ENCODE measurements around the gene TMEFF2. TPM values are rescaled to one million over a fixed set of nuclear protein-coding genes. Genes with fewer than 3 reads are reported as not detected.

TMEFF2 gene
- polyA plus RNA-seq, 1 of the 3 experiments (the other 2 are of a cell fraction) = 5.4 TPM

- no peak for DNase-seq
- H3K27ac ChIP-seq (ENCODE audit: low read depth in 2 of 2, low read length in 1 of 2) = no peak overlapping the region
- no peak overlapping the region for H3K4me3 ChIP-seq (ENCODE audit: low read depth in 2 of 2, low read length in 1 of 2)
- H3K9ac ChIP-seq = no peak overlapping the region
- H2AFZ ChIP-seq (ENCODE audit: low read depth) = no peak overlapping the region
- peaks cover 1% of the 10 kb centered on the region for H3F3A ChIP-seq (replicated peaks; ENCODE audit: insufficient read depth)
- no peak overlapping the region for H3K4me2 ChIP-seq
- CTCF ChIA-PET = interaction anchor here (1.2 kb wide), 1 partner anchor 10 kb away, joined by 10 read pairs; no protein-coding TSS in a partner anchor
- TF ChIP-seq CTCF (IDR thresholded peaks at IDR 0.05) (no peak), NRF1 (IDR thresholded peaks at IDR 0.05; ENCODE audit: low read depth, low read length) (no peak), RCOR1 (IDR thresholded peaks at IDR 0.05; ENCODE audit: low read length) (no peak)
- peaks cover 0 to 10% of the 10 kb centered on the region in 2 experiments; a peak in 2 of 4 replicates for H3K4me1 ChIP-seq (ENCODE audit: control insufficient read depth in 1 of 2, insufficient read depth in 2 of 2, low read depth in 1 of 2, low read length in 1 of 2)
- H4K20me1 ChIP-seq (ENCODE audit: insufficient read depth) = no peaks in the 10 kb centered on the region
- H3K27me3 ChIP-seq (ENCODE audit: insufficient read depth) = no peaks in the 10 kb centered on the region
- H3K9me3 ChIP-seq = no peaks in the 10 kb centered on the region
- H3K79me2 ChIP-seq (ENCODE audit: insufficient read depth) = no peaks in the 10 kb centered on the region
- no peaks in the 10 kb centered on the region for H3K36me3 ChIP-seq (replicated peaks in 1 of 2; ENCODE audit: control insufficient read depth in 1 of 2, insufficient read depth in 2 of 2, low read length in 1 of 2)
- POLR2A ChIA-PET = no interaction called here
- H3K9me2 ChIP-seq = no peaks in the 10 kb centered on the region
- WGBS (ENCODE audit: low lambda C conversion rate) = 64% methylated on average over 1 of the region's 1 CpG
Observed at GRCh38 chr2:192151853-192152252, 42.9 kb downstream of the TMEFF2 start.

- no peaks in the 10 kb centered on the region for H4K20me1 ChIP-seq (ENCODE audit: insufficient read depth)
- H3K4me1 ChIP-seq (ENCODE audit: control insufficient read depth in 1 of 2, insufficient read depth in 2 of 2, low read depth in 1 of 2, low read length in 1 of 2) = peaks cover 0 to 24% of the 10 kb centered on the region in 2 experiments; a peak in 3 of 4 replicates
- H2AFZ ChIP-seq (ENCODE audit: low read depth) = no peak overlapping the region
- CTCF ChIA-PET = no interaction called here
- no peaks in the 10 kb centered on the region for H3K9me3 ChIP-seq
- no peak overlapping the region for H3K4me3 ChIP-seq (ENCODE audit: low read depth in 2 of 2, low read length in 1 of 2)
- no peak overlapping the region; a peak in 1 of 4 replicates for H3K27ac ChIP-seq (ENCODE audit: low read depth in 2 of 2, low read length in 1 of 2)
- no peak overlapping the region for H3K4me2 ChIP-seq
- TF ChIP-seq FOXJ3 (CRISPR knock-in tag; IDR thresholded peaks at IDR 0.05) (no peak), MAX (IDR thresholded peaks at IDR 0.05; ENCODE audit: low read depth) (no peak), EP300 (IDR thresholded peaks at IDR 0.05; ENCODE audit: borderline replicate concordance in 1 of 2, low read depth in 1 of 2, low read length in 1 of 2) (no peak), GATA2 (CRISPR knock-in tag; IDR thresholded peaks at IDR 0.05) (no peak), MXI1 (IDR thresholded peaks at IDR 0.05; ENCODE audit: low read depth, low read length) (no peak), EZH2phosphoT487 (IDR thresholded peaks at IDR 0.05; ENCODE audit: borderline replicate concordance, low read depth) (no peak), MEF2A (IDR thresholded peaks at IDR 0.05; ENCODE audit: borderline replicate concordance, low read depth) (no peak), TCF12 (IDR thresholded peaks at IDR 0.05) (no peak)
- TF ChIP-seq, protein P1, sequence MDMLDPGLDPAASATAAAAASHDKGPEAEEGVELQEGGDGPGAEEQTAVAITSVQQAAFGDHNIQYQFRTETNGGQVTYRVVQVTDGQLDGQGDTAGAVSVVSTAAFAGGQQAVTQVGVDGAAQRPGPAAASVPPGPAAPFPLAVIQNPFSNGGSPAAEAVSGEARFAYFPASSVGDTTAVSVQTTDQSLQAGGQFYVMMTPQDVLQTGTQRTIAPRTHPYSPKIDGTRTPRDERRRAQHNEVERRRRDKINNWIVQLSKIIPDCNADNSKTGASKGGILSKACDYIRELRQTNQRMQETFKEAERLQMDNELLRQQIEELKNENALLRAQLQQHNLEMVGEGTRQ (IDR thresholded peaks at IDR 0.05; ENCODE audit: borderline replicate concordance, low read depth, low read length) = no peak
- TF ChIP-seq, protein P2, sequence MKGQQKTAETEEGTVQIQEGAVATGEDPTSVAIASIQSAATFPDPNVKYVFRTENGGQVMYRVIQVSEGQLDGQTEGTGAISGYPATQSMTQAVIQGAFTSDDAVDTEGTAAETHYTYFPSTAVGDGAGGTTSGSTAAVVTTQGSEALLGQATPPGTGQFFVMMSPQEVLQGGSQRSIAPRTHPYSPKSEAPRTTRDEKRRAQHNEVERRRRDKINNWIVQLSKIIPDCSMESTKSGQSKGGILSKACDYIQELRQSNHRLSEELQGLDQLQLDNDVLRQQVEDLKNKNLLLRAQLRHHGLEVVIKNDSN (IDR thresholded peaks at IDR 0.05; ENCODE audit: borderline replicate concordance, low read depth) = no peak
- no peaks in the 10 kb centered on the region for H3K9me2 ChIP-seq
- no peaks in the 10 kb centered on the region for H3K79me2 ChIP-seq (ENCODE audit: insufficient read depth)
- DNase-seq = no peak
- H3K27me3 ChIP-seq (ENCODE audit: insufficient read depth) = no peaks in the 10 kb centered on the region
- POLR2A ChIA-PET = no interaction called here
- peaks cover 18% of the 10 kb centered on the region for H3F3A ChIP-seq (replicated peaks; ENCODE audit: insufficient read depth)
- WGBS (ENCODE audit: low lambda C conversion rate) = 79% methylated on average over 3 of the region's 3 CpGs
- H3K36me3 ChIP-seq (replicated peaks in 1 of 2; ENCODE audit: control insufficient read depth in 1 of 2, insufficient read depth in 2 of 2, low read length in 1 of 2) = no peaks in the 10 kb centered on the region
- H3K9ac ChIP-seq = no peak overlapping the region
Observed at GRCh38 chr2:192150166-192150565, 44.6 kb downstream of the TMEFF2 start.
